IMR-90 (cell line): ENCODE measurements around the gene INHBC. TPM values are rescaled to one million over a fixed set of nuclear protein-coding genes. Genes with fewer than 3 reads are reported as not detected.

Experiments
- ATAC-seq: fragments of 200-7000 bp; cut with Tn5 transposase; 2 replicates; pipeline ENCODE4 v1.9.1; 2020; ENCODE audit warnings: low read depth, mild to moderate bottlenecking, moderate library complexity
- BruUV-seq: library from RNA; stranded (reverse); fragments of 400-500 nt; replicated peaks from 2 replicates; lab custom pipeline; 2021; lab: Mats Ljungman, UMichigan
- CTCF ChIA-PET: fragments of 300-600 bp; formaldehyde crosslinking; extraction: SDS; loops from one replicate; lab custom pipeline; 2021; ENCODE audit warnings: antibody characterized with exemption; lab: Yijun Ruan, JAX
- POLR2A ChIA-PET: fragments of 300-600 bp; sonication (Branson Sonifier 250); formaldehyde crosslinking; loops from one replicate; lab custom pipeline; 2022; ENCODE audit warnings: antibody characterized with exemption; ENCODE audit not compliant: unreplicated experiment; lab: Charles Lee
- DNase-seq: peaks from one replicate; pipeline ENCODE4 v3.0.0; 2013
- H2AFZ ChIP-seq: replicated peaks from 2 replicates; pipeline ENCODE3; 2013; ENCODE audit warnings: low read length, mild to moderate bottlenecking; ENCODE audit not compliant: poor library complexity
- H2AK5ac ChIP-seq: 2 replicates; pipeline ENCODE4 v1.6.1; 2013; ENCODE audit warnings: low read depth, low read length, inconsistent platforms
- H2AK9ac ChIP-seq: replicated peaks from 2 replicates; pipeline ENCODE3; 2013; ENCODE audit warnings: mild to moderate bottlenecking, low read depth, low read length, moderate library complexity; ENCODE audit not compliant: poor library complexity
- H2BK120ac ChIP-seq: 2 replicates; pipeline ENCODE4 v1.6.1; 2013; ENCODE audit warnings: low read depth, low read length, inconsistent platforms
- H2BK15ac ChIP-seq: 3 replicates; pipeline ENCODE4 v1.6.1; 2013; ENCODE audit warnings: low read depth, low read length, inconsistent platforms
- H2BK20ac ChIP-seq: 2 replicates; pipeline ENCODE4 v1.6.1; 2013; ENCODE audit warnings: low read depth, mild to moderate bottlenecking, inconsistent platforms, low read length, moderate library complexity
- H2BK5ac ChIP-seq: 2 replicates; pipeline ENCODE4 v1.6.1; 2013; ENCODE audit warnings: mild to moderate bottlenecking, low read depth, low read length, inconsistent platforms; ENCODE audit not compliant: poor library complexity, severe bottlenecking
- H3K14ac ChIP-seq: replicated peaks from 2 replicates; pipeline ENCODE4 v1.6.1; 2013; ENCODE audit warnings: low read depth, low read length, inconsistent platforms
- H3K18ac ChIP-seq: 2 replicates; pipeline ENCODE4 v1.6.1; 2013; ENCODE audit warnings: low read depth, low read length, control low read depth
- H3K23ac ChIP-seq: 2 replicates; pipeline ENCODE4 v1.6.1; 2013; ENCODE audit warnings: low read depth, low read length, inconsistent platforms
- H3K27ac ChIP-seq: 2 replicates; pipeline ENCODE4 v1.5.1; 2013; ENCODE audit warnings: mild to moderate bottlenecking, control low read depth, low read length; ENCODE audit not compliant: insufficient read depth
- H3K27me3 ChIP-seq: 2 replicates; pipeline ENCODE4 v1.6.1; 2013; ENCODE audit warnings: low read length; ENCODE audit not compliant: control insufficient read depth, insufficient read depth
- H3K36me3 ChIP-seq: 2 replicates; pipeline ENCODE4 v1.6.1; 2013; ENCODE audit warnings: low read length, mixed read lengths; ENCODE audit not compliant: control insufficient read depth, insufficient read depth
- H3K4ac ChIP-seq: 2 replicates; pipeline ENCODE4 v1.6.1; 2013; ENCODE audit warnings: low read depth, low read length, inconsistent platforms
- H3K4me1 ChIP-seq: 2 replicates; pipeline ENCODE4 v1.6.1; 2013; ENCODE audit warnings: low read length, mixed read lengths; ENCODE audit not compliant: control insufficient read depth, insufficient read depth
- H3K4me2 ChIP-seq: 2 replicates; pipeline ENCODE4 v1.6.1; 2013; ENCODE audit warnings: low read depth, mild to moderate bottlenecking, control low read depth, low read length, moderate library complexity
- H3K4me3 ChIP-seq: 2 replicates; pipeline ENCODE4 v1.5.1; 2013; ENCODE audit warnings: low read depth, mild to moderate bottlenecking, control low read depth, low read length, moderate library complexity; ENCODE audit not compliant: insufficient read depth
- H3K56ac ChIP-seq: 2 replicates; pipeline ENCODE4 v1.6.1; 2013; ENCODE audit warnings: low read length, inconsistent platforms; ENCODE audit not compliant: insufficient read depth; ENCODE audit errors: extremely low read depth
- H3K79me1 ChIP-seq, 2 experiments: 2 replicates each; pipeline ENCODE4 v1.6.1; 2013; ENCODE audit warnings: low read length in 2 of 2, inconsistent platforms in 1 of 2, low read depth in 1 of 2
- H3K9ac ChIP-seq: 2 replicates; pipeline ENCODE4 v1.6.1; 2013; ENCODE audit warnings: low read depth, low read length, control low read depth
- H3K9me1 ChIP-seq: 2 replicates; pipeline ENCODE4 v1.6.1; 2013; ENCODE audit warnings: low read length, inconsistent platforms; ENCODE audit not compliant: insufficient read depth
- H3K9me3 ChIP-seq: 2 replicates; pipeline ENCODE4 v1.6.1; 2013; ENCODE audit warnings: low read length; ENCODE audit not compliant: control insufficient read depth, insufficient read depth
- H4K20me1 ChIP-seq: 2 replicates; pipeline ENCODE4 v1.6.1; 2013; ENCODE audit warnings: low read length, inconsistent platforms; ENCODE audit not compliant: insufficient read depth
- H4K5ac ChIP-seq: 2 replicates; pipeline ENCODE4 v1.6.1; 2013; ENCODE audit warnings: mild to moderate bottlenecking, low read depth, low read length, control low read depth
- H4K8ac ChIP-seq, 2 experiments: 2 replicates each; pipeline ENCODE4 v1.6.1; 2013; ENCODE audit warnings: low read depth in 2 of 2, low read length in 2 of 2, control low read depth in 1 of 2, inconsistent platforms in 1 of 2
- H4K91ac ChIP-seq: 2 replicates; pipeline ENCODE4 v1.6.1; 2013; ENCODE audit warnings: low read depth, low read length, inconsistent platforms; ENCODE audit not compliant: insufficient read depth
- BHLHE40 ChIP-seq: fragments of 150-350 bp; IDR thresholded peaks from 2 replicates; pipeline ENCODE4 v1.6.1; 2016; ENCODE audit warnings: mild to moderate bottlenecking, low read depth, low read length
- CEBPB ChIP-seq: IDR thresholded peaks from 2 replicates; pipeline ENCODE4 v1.6.1; 2012; ENCODE audit warnings: low read depth, low read length, improper control_type of control experiment
- CHD1 ChIP-seq: IDR thresholded peaks from 2 replicates; pipeline ENCODE4 v1.6.1; 2012; ENCODE audit warnings: low read depth, low read length, improper control_type of control experiment
- FOS ChIP-seq: fragments of 150-350 bp; IDR thresholded peaks from 2 replicates; pipeline ENCODE4 v1.6.1; 2016; ENCODE audit warnings: low read depth, low read length
- MAFK ChIP-seq: IDR thresholded peaks from 2 replicates; pipeline ENCODE4 v1.6.1; 2012; ENCODE audit warnings: low read depth, low read length, improper control_type of control experiment
- MAZ ChIP-seq: IDR thresholded peaks from 2 replicates; pipeline ENCODE4 v1.6.1; 2012; ENCODE audit warnings: low read depth, mild to moderate bottlenecking, low read length, improper control_type of control experiment, moderate library complexity, borderline replicate concordance
- MXI1 ChIP-seq: IDR thresholded peaks from 2 replicates; pipeline ENCODE4 v1.6.1; 2012; ENCODE audit warnings: low read depth, mild to moderate bottlenecking, low read length, moderate library complexity, borderline replicate concordance
- NFE2L2 ChIP-seq: fragments of 150-350 bp; IDR thresholded peaks from 2 replicates; pipeline ENCODE4 v1.6.1; 2016; ENCODE audit warnings: low read depth, mild to moderate bottlenecking, low read length
- POLR2A ChIP-seq: IDR thresholded peaks from 2 replicates; pipeline ENCODE4 v1.6.1; 2012; ENCODE audit warnings: mild to moderate bottlenecking, low read depth, low read length
- RAD21 ChIP-seq: IDR thresholded peaks from 2 replicates; pipeline ENCODE4 v1.6.1; 2012; ENCODE audit warnings: low read length, improper control_type of control experiment
- RCOR1 ChIP-seq: IDR thresholded peaks from 2 replicates; pipeline ENCODE4 v1.6.1; 2012; ENCODE audit warnings: mild to moderate bottlenecking, low read length, improper control_type of control experiment; ENCODE audit not compliant: insufficient replicate concordance
- RFX5 ChIP-seq: IDR thresholded peaks from 2 replicates; pipeline ENCODE4 v1.8.0; 2012; ENCODE audit warnings: low read depth, mild to moderate bottlenecking, low read length, moderate library complexity
- SMC3 ChIP-seq: fragments of 150-350 bp; IDR thresholded peaks from 2 replicates; pipeline ENCODE4 v1.6.1; 2016; ENCODE audit warnings: low read depth, mild to moderate bottlenecking, antibody characterized with exemption, low read length, moderate library complexity
- WGBS, 2 experiments: methylation state at CpG; one replicate each; pipeline versions ENCODE4 v1.1.5 to v1.1.7; 2013; ENCODE audit warnings: missing lambda C conversion rate in 2 of 2; ENCODE audit not compliant: insufficient read length in 1 of 2; ENCODE audit errors: extremely low coverage in 2 of 2; 5-methylcytosine and 5-hydroxymethylcytosine counted together
- dilution Hi-C: fragments of 300-500 bp; cut with HindIII; formaldehyde crosslinking; loops from one replicate; pipeline ENCODE4 v1.14.3; 2018; ENCODE audit warnings: low sequenced_read_pairs; ENCODE audit not compliant: unreplicated experiment
- in situ Hi-C: fragments of 300-500 bp; cut with MboI; formaldehyde crosslinking; loops from 3 replicates; pipeline ENCODE4 v1.14.3; 2019; ENCODE audit warnings: low sequenced_read_pairs, inconsistent platforms, mixed read lengths
- intact Hi-C: fragments of 100-400 bp; cut with micrococcal nuclease; formaldehyde crosslinking; loops from 2 replicates; pipeline ENCODE4 v1.10.0; 2022
- polyA plus RNA-seq, 3 experiments: library from polyadenylated mRNA; depleted of rRNA; stranded (reverse); fragments of >200 nt; gene quantifications; 2 replicates each; pipeline ENCODE4 v1.2.3, GENCODE V29; 2012; ENCODE audit warnings: low replicate concordance in 1 of 3
- total RNA-seq: library from RNA; depleted of rRNA; stranded (reverse); fragments of >200 nt; gene quantifications from 2 replicates; pipeline ENCODE4 v1.2.3, GENCODE V29; 2012
- TF ChIP-seq, protein P1 (sequence below): conservative IDR thresholded peaks from 2 replicates; pipeline ENCODE4 v1.5.1; 2012; ENCODE audit warnings: mild to moderate bottlenecking, low read depth, low read length, improper control_type of control experiment
- TF ChIP-seq, protein P2 (sequence below): fragments of 150-350 bp; IDR thresholded peaks from 2 replicates; pipeline ENCODE4 v1.6.1; 2017; ENCODE audit warnings: mild to moderate bottlenecking, antibody characterized with exemption, low read length, low read depth

The INHBC gene
- total and polyA plus RNA-seq, 2 of the 4 experiments (the other 2 are of a cell fraction), result 0.09 TPM; not detected in 1

DNA sequence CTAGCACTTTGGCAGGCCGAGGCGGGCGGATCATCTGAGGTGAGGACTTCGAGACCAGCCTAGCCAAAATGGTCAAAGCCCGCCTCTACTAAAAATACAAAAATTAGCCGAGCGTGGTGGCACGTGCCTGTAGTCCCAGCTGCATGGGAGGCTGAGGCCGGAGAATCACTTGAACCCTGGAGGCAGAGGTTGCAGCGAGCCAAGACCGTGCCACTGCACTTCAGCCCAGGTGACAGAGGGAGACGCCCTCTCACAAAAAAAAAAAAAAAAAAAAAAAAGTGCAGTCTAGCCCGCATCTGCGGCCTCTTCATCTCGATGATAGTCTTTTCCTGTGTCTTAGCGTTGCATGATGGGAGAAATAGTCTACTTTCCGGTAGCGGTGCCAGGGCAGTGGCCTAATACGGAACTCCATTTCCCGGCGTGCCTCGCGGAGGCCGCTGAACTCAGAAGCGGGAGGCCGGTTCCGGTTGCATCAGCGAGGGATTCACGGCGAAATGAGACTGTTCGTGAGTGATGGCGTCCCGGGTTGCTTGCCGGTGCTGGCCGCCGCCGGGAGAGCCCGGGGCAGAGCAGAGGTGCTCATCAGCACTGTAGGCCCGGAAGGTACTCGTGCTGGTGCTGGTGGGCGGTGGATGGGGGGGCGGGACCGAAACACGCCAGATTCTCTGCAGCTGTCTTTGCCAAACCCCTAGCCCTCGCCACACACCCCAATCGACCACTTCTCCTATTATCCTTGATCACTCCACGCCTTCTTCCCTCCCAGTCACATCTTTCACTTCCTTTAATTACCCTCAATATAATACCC, 53.2 kb downstream of the INHBC start, which contains the start of gene MARS1:
Gene MARS1, plus strand, starts transcription at position 472 of the 805 bp plus-strand sequence. Its CDS starts 23 bp downstream, at position 495.
- WGBS, 2 experiments, result 10 to 100% methylated on average over 1 to 10 of the region's 47 CpGs
- peaks cover 8% of the 10 kb centered on the region for H3K4me1 ChIP-seq
- H3K36me3 ChIP-seq, result peaks cover 27% of the 10 kb centered on the region
- peak; percentile 93 for ATAC-seq
- H3K18ac ChIP-seq, result peak within 1 kb of the TSS; percentile 62; the same call in 1 of the 2 replicates
- peak within 1 kb of the TSS; percentile 96 for H3K27ac ChIP-seq
- peak within 1 kb of the TSS; percentile 100 for H2AK9ac ChIP-seq
- H3K4ac ChIP-seq, result peak within 1 kb of the TSS; percentile 95
- POLR2A ChIA-PET, result no interaction called here
- H2BK20ac ChIP-seq, result peak within 1 kb of the TSS; percentile 17; the same call in 1 of the 2 replicates
- DNase-seq, result peak; percentile 96
- in situ Hi-C loops (no loop called here), dilution Hi-C loops (no loop called here), intact Hi-C loops (no loop called here)
- peak within 1 kb of the TSS; percentile 96 for H4K5ac ChIP-seq
- H3K27me3 ChIP-seq, result no peaks in the 10 kb centered on the region
- H2BK5ac ChIP-seq, result peak within 1 kb of the TSS; percentile 88
- H4K91ac ChIP-seq, result peak within 1 kb of the TSS; percentile 90
- H3K9me1 ChIP-seq, result peaks cover 15% of the 10 kb centered on the region
- H3K9me3 ChIP-seq, result no peaks in the 10 kb centered on the region
- peak within 1 kb of the TSS; percentile 93 to 95 for H4K8ac ChIP-seq
- H4K20me1 ChIP-seq, result peaks cover 20% of the 10 kb centered on the region; the same call in 1 of the 2 replicates
- peaks cover 30 to 48% of the 10 kb centered on the region in 2 experiments for H3K79me1 ChIP-seq
- H2AK5ac ChIP-seq, result peak within 1 kb of the TSS; percentile 96
- CTCF ChIA-PET, result no interaction called here
- H3K4me3 ChIP-seq, result peak within 1 kb of the TSS; percentile 89
- H3K4me2 ChIP-seq, result peak within 1 kb of the TSS; percentile 88
- H3K9ac ChIP-seq, result peak within 1 kb of the TSS; percentile 99
- peak within 1 kb of the TSS; percentile 48 for H2BK120ac ChIP-seq
- peak within 1 kb of the TSS; percentile 99 for H3K23ac ChIP-seq
- peak within 1 kb of the TSS; percentile 28; the same call in 1 of the 3 replicates for H2BK15ac ChIP-seq
- peak within 1 kb of the TSS; percentile 95 for H3K14ac ChIP-seq
- BruUV-seq, result no TSS peak
- H3K56ac ChIP-seq, result peak within 1 kb of the TSS; percentile 92
- H2AFZ ChIP-seq, result peak within 1 kb of the TSS; percentile 97
- TF ChIP-seq CEBPB (peak; percentile 96), FOS (no peak), SMC3 (no peak), RFX5 (no peak), NFE2L2 (no peak), MAZ (0 out of 2 replicates have a peak, but pooled peaks have one; percentile 37), RCOR1 (no peak), POLR2A (peak; percentile 80), MXI1 (peak; percentile 79; the same call in 1 of the 2 replicates), BHLHE40 (peak; percentile 64; the same call in 1 of the 2 replicates), MAFK (no peak), RAD21 (no peak), CHD1 (no peak)
- TF ChIP-seq, protein P1, sequence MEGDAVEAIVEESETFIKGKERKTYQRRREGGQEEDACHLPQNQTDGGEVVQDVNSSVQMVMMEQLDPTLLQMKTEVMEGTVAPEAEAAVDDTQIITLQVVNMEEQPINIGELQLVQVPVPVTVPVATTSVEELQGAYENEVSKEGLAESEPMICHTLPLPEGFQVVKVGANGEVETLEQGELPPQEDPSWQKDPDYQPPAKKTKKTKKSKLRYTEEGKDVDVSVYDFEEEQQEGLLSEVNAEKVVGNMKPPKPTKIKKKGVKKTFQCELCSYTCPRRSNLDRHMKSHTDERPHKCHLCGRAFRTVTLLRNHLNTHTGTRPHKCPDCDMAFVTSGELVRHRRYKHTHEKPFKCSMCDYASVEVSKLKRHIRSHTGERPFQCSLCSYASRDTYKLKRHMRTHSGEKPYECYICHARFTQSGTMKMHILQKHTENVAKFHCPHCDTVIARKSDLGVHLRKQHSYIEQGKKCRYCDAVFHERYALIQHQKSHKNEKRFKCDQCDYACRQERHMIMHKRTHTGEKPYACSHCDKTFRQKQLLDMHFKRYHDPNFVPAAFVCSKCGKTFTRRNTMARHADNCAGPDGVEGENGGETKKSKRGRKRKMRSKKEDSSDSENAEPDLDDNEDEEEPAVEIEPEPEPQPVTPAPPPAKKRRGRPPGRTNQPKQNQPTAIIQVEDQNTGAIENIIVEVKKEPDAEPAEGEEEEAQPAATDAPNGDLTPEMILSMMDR, result no peak; the same call in 1 of the 2 replicates
- TF ChIP-seq, protein P2, sequence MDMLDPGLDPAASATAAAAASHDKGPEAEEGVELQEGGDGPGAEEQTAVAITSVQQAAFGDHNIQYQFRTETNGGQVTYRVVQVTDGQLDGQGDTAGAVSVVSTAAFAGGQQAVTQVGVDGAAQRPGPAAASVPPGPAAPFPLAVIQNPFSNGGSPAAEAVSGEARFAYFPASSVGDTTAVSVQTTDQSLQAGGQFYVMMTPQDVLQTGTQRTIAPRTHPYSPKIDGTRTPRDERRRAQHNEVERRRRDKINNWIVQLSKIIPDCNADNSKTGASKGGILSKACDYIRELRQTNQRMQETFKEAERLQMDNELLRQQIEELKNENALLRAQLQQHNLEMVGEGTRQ, result no peak
